Hepatocyte (in vitro differentiated cells): ENCODE results near the gene FGGY.

Source experiments
- CTCF ChIP-seq: fragments of 200-600 bp; sonication (generic); IDR thresholded peaks from 2 replicates; pipeline ENCODE4 v1.5.1; 2016; ENCODE audit warnings: antibody characterized with exemption, mild to moderate bottlenecking; ENCODE audit not compliant: poor library complexity
- EZH2 ChIP-seq: fragments of 200-600 bp; sonication (generic); IDR thresholded peaks from 2 replicates; pipeline ENCODE4 v1.6.1; 2016; ENCODE audit warnings: antibody characterized with exemption, mild to moderate bottlenecking, borderline replicate concordance
- EZH2phosphoT487 ChIP-seq: fragments of 200-600 bp; sonication (generic); IDR thresholded peaks from one replicate; pipeline ENCODE4 v1.6.1; 2018; ENCODE audit warnings: antibody characterized with exemption, mild to moderate bottlenecking, low read depth, moderate library complexity; ENCODE audit not compliant: unreplicated experiment, severe bottlenecking

DNA sequence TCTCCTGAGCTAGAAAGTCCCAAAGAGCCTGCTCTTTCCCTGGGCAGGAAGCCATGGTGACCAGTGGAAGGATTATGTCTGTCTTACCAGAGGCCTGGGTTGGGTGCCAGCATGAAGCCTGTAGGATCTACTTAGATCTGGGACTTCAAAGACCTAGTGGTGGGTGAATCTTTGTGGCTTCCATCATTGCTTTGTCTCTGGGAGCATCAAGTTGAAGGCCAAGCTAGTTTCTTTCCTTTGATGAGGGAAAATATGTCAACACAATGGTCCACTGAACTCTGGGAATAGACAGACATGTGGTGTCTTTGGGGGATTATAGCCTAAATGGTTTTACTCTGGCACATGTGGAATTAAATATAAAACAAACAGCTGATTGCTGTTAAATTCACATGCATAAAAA, 417.3 kb downstream of the FGGY start:
- TF ChIP-seq CTCF = no peak
- TF ChIP-seq EZH2 = no peak
- no peak for TF ChIP-seq EZH2phosphoT487
